Measurements from ENCODE around the gene TMEM95.
"Not testable (repeated sequence)": the region's sequence is repeated elsewhere in the genome, so short reads cannot be mapped to it uniquely, and the experiment has no call there.

Gene TMEM95

GRCh38 chr17:7323731-7324437 is 31.1 kb upstream of the TMEM95 start:
- peak in 1 of 3 experiments; percentile 74 for DNase-seq (ENCODE audit: low read depth in 2 of 3, low spot score in 2 of 3)

- DNase-seq (ENCODE audit: low read depth in 2 of 3, low spot score in 2 of 3) = no peak
Observed at GRCh38 chr17:7324438-7324779, 30.5 kb upstream of the TMEM95 start.

GRCh38 chr17:7325031-7325528 is 29.9 kb upstream of the TMEM95 start:
- DNase-seq (ENCODE audit: low read depth in 2 of 3, low spot score in 2 of 3) = no peak

- no peak for DNase-seq (ENCODE audit: low read depth in 2 of 3, low spot score in 2 of 3)
Observed at GRCh38 chr17:7326186-7326585, 28.8 kb upstream of the TMEM95 start.

DNA sequence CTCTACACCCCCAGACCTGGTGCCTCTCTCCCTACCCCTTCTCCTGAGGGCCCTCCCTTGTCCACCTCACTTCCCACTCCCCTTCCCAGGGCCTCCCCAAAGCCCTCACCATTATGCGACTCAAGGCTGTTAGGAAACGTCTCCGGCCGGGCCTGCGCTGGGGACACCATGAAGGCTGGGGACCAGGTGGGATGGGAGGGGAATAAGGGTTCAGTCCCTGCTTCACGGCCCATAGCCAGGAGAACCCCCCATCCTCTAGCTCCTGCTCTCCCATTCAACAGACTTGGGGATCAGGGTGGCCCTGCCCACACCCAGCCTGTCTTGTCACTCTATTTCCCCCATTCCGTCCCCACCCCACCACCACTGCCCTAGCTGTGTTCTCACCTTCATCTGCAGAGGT is 27.9 kb upstream of the TMEM95 start:
- no peak for DNase-seq (ENCODE audit: low read depth in 2 of 3, low spot score in 2 of 3)

- no peak for DNase-seq (ENCODE audit: low read depth in 2 of 3, low spot score in 2 of 3)
Observed at GRCh38 chr17:7327501-7327900, 27.5 kb upstream of the TMEM95 start.

GRCh38 chr17:7328009-7328408 is 26.9 kb upstream of the TMEM95 start:
- DNase-seq (ENCODE audit: low read depth in 2 of 3, low spot score in 2 of 3) = no peak

DNA sequence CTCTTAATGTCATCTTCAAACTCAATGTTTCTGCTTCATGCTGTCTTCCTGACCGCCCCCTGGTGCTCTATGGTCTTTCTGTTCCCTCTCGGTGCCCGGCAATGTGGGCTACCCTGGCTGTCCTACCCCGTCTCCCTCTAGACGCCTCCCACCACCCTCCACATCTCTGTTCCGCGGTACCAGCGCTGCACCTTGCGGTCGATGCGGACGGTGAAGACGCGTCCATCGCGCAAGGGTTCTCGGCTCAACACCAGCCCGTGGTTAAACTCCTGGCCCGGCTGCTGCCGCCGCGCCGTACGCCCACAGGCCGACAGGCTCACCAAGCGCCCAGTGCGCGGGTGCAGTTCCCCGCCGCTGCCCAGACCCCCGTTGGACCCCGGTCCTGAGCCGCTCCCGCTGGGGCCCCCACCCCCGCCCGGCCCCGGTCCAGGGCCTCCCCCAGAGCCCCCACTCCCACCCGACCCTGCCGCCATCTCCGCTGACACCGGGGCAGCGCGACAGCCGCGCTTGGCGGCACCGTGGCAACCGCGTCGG is 26.0 kb upstream of the TMEM95 start, which contains the start of gene NEURL4:
Gene NEURL4 (minus strand): TSS at position 496 of the 534 bp plus-strand sequence. CDS start 23 bp downstream, at position 473.
- no peak for DNase-seq (ENCODE audit: low read depth in 2 of 3, low spot score in 2 of 3)

- DNase-seq (ENCODE audit: low read depth in 2 of 3, low spot score in 2 of 3) = peak; percentile 84 to 94 (median 89)
Observed at GRCh38 chr17:7329374-7329996, 25.5 kb upstream of the TMEM95 start.

GRCh38 chr17:7329997-7330637 is 24.8 kb upstream of the TMEM95 start:
- DNase-seq (ENCODE audit: low read depth in 2 of 3, low spot score in 2 of 3) = peak in 2 of 3 experiments; percentile 74 to 75

DNA sequence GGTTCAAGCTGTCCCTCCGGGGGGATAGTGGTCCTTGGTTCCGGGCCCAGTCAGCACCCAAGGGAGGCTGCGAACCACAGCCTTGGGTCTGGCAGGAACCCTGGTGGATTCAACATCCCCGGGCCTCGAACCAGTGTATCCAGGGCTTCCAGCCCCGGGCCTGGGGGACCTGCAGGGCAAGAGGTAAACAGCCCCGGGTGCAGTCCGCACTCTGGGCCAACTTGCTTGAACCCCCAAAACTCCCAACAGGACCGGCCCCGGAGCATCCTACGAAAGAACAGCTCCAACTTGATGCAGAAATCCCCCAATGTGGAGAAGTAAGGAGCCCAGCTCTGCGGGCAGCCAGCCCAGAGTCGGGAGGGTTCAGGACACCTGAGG is 24.3 kb upstream of the TMEM95 start:
- no peak for DNase-seq (ENCODE audit: low read depth in 2 of 3, low spot score in 2 of 3)

DNA sequence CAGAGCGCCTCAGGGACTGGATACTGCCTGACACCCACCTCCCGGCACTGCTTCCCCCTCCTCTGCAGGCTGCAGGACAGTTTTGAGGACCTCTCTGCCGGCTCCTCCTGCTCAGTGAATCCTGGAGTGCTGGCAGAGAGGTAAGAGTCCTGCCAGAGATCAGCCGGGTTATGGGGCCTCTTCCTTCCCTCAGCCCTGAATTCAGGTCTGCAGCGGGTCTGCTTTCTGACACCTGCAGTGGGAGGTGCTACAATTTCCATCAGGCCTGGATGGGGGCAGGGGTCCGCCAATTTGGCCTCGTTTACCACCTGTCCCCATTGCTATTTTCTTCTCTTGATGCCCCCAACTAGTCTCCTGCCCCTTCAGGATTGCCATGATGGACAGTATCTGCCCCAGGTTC is 22.8 kb upstream of the TMEM95 start:
- DNase-seq (ENCODE audit: low read depth in 2 of 3, low spot score in 2 of 3) = no peak

GRCh38 chr17:7332600-7333069 is 22.3 kb upstream of the TMEM95 start:
- not testable (repeated sequence) for DNase-seq (ENCODE audit: low read depth in 2 of 3, low spot score in 2 of 3)

GRCh38 chr17:7334938-7335538 is 19.9 kb upstream of the TMEM95 start:
- no peak for DNase-seq (ENCODE audit: low read depth in 2 of 3, low spot score in 2 of 3)

GRCh38 chr17:7335765-7336164 is 19.2 kb upstream of the TMEM95 start:
- DNase-seq (ENCODE audit: low read depth in 2 of 3, low spot score in 2 of 3) = not testable (repeated sequence)

DNA sequence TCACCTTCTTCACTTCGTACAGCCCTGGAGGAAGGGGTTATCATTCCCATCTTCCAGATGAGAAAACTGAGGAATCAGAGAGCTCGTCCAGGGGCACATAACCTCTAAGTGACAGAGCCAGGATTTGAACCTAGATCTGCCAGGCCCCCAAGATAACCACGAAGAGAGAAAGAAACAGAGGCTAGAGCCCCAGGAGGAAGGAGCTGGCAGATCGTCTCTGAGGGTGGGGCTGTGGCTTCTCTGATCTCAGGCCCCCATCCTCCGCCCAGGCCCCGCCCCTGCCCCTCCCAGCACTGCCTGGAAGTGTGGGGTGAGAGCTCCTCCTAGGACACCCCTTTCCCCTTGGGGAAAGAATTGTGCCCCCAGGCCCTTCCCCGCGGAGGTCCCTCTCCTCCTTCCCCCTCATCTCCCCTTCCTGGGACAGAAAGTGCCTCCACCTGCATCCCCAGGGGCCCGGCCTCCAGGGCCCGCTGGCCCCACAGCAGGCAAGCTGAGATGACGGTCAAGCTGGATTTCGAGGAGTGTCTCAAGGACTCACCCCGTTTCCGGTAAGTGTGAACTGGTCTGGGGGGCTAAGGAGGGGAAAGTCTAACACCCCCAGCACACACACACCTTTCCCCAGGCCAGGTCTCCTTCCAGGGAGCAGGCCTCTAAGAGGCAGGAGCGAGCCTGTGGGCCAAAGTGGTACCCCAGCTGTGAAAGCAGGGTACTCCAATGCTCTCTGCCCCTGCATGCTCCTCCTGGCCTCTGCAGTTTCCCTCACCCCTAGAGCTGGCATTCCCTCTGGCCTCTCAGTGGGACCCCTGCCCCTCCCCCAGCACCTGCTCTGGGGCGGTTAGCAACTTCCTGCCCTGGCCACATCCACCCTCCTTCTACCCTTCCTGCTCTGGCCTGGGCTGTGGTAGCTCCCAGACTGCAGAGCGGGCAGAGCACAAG is 18.4 kb upstream of the TMEM95 start, which contains the start of gene ACAP1:
Gene ACAP1 (plus strand): TSS at position 290 of the 936 bp plus-strand sequence. CDS start 206 bp downstream, at position 496.
- peak; percentile 62 to 73 (median 64) for DNase-seq (ENCODE audit: low read depth in 2 of 3, low spot score in 2 of 3)

DNA sequence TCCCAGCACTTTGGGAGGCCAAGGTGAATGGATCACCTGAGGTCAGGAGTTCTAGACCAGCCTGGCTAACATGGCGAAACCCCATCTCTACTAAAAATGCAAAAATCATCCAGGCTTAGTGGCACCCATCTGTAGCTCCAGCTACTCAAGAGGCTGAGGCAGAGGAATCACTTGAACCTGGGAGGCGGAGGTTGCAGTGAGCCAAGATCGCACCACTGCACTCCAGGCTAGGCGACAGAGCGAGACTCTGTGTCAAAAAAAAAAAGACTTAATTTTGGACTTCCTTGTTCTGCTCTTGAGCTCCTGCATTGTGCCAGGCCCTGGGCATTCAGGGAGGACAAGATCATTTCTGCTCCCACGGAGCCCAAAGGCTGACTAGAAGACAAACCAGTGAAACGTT is 17.4 kb upstream of the TMEM95 start:
- DNase-seq (ENCODE audit: low read depth in 2 of 3, low spot score in 2 of 3) = not testable (repeated sequence)

DNA sequence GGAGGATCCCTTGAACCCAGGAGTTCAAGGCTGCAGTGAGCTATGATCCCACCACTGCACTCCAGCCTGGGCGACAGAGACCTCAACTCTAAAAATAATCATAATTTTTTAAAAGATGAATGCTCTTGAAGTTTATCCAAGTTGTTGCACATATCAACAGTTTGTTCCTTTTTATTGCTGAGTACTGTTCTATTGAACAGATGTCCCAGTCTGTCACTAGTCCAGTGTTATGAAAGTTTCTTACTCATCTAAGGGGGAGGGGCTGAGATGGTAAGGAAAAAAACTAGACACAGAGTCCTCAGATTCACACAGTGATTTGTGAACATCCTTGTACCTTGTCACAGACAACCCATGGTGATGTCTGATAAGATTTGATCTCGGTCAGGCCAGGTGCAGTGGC is 14.8 kb upstream of the TMEM95 start:
- DNase-seq (ENCODE audit: low read depth in 2 of 3, low spot score in 2 of 3) = no peak

DNA sequence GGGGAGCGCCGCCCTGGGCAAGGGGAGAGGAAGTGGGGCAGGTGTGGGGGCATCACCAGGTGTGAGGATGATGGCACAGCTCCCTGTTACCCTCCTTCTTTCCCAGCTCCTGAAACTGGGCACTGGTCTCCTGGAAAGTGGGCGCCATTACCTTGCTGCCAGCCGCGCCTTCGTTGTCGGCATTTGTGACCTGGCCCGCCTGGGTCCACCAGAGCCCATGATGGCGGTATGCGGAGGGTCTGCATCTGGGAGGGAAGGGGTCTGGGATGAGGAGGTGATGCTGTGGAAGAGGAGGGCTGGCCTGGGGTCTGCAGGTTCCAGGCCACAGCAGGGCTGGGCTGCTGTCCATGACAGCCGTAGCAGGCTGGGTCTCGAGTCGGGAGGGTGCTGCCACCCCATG is 13.1 kb upstream of the TMEM95 start:
- DNase-seq (ENCODE audit: low read depth in 2 of 3, low spot score in 2 of 3) = no peak

- no peak for DNase-seq (ENCODE audit: low read depth in 2 of 3, low spot score in 2 of 3)
Observed at GRCh38 chr17:7343250-7343649, 11.7 kb upstream of the TMEM95 start.

Data from activated CD8-positive, alpha-beta memory T cell treated with anti-CD3 and anti-CD28 coated beads for 48 hours (primary cell).